NCI-H2196 treated with DMSO at 0.1 percent for 48 hours (cell line): ENCODE measurements around the gene TPST2.
A peak's percentile ranks its signal among the peaks of the same experiment; 100 is the strongest.

Source experiments
- DNase-seq: peaks from one replicate; lab custom pipeline; 2025; ENCODE audit not compliant: unreplicated experiment; lab: John Stamatoyannopoulos, UW

The TPST2 gene

DNA sequence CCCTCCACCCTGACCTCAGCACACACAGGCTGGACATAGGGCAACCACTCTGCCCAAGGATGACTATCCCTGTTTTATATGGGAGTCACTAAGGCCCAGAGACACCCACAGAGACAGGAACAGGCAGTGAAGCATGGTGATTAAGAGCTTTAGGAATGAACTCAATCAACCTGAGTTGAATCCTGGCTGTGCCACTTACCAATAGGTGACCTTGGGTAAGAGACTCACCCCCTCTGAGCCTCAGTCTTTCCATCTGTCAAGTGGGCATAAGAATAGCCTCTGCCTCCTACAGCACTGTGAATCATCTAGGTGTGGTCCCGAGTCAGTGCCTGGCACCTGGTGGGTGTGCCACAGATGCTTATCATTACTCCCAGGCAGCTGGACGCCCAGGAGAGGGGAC is 21.1 kb upstream of the TPST2 start:
- no peak for DNase-seq

DNA sequence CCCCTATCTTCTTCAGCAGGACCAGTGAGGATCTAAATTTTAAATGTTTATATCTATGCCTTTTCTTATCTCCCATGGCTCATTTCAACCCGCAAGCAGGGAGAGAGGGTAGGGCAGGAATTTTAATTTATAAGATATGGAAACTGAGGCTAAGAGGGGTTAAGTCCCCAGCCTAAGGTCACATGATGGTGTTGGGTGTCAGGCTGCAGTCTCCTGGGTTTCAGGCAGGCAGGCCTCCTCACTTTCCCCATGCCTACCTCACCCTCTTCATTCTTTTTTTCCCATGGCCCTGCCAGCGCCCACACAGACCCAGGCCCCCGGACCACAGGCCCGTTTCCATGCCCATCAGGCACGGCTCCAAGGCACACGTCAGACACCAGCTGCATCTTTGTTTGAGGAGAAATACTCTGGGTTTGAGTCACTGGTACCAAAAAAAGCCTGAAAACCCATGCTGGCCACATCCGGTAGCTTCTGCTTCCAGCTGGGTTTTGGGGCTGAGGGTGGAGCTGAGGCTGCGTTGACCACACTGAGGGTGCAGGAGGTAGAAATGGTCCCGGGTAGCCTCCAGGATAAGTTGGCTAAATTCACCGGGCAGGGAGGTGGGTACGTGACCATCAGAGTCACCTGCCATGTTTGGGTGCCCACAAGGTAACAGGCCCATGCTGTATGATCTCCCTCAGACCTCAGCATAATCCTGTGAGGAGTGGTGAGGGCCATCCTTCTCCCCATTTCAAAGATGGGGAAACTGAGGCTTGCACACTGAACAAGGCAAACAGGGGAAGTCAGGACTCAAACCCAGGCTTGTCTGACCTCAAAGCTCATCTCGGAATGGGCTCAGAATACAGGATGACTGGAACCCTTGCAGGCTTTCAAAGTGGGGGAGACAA is 20.4 kb upstream of the TPST2 start:
- no peak for DNase-seq

DNA sequence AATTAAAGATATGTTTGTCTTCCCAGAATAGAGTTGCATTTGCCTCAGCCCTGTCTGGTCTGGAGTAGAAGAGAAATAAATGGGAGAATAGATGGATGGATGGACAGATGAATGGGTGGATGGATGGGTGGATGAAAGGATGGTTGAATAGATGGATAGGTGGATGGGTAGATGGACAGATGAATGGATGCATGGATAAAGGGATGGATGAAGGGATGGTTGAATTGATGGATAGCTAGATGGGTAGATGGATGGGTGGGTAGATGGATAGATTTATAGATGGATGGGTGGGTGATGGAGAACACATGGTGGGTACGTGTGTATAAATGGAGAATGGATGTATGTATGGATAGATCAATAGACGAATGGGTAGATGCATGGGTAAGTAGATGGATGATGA is 19.4 kb upstream of the TPST2 start:
- DNase-seq: no peak

DNA sequence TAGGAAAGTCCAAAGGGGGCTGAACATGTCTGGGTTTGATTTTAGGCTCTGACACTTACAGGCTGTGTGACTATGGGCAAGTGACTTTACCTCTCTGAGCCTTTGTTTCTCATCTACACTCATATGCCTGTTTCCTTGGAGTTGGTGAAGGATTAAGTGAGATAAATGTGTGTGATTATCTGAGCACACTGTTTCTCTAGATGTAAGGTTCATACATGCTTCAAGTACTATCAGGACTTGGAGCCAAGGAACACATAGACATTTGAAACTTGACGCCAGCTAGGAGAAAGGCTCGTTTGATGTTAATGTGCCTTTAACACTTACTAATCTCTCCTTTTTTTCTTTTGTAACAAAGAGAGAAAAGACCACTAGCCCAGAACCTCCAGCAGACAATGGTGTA is 18.2 kb upstream of the TPST2 start:
- DNase-seq: no peak

DNA sequence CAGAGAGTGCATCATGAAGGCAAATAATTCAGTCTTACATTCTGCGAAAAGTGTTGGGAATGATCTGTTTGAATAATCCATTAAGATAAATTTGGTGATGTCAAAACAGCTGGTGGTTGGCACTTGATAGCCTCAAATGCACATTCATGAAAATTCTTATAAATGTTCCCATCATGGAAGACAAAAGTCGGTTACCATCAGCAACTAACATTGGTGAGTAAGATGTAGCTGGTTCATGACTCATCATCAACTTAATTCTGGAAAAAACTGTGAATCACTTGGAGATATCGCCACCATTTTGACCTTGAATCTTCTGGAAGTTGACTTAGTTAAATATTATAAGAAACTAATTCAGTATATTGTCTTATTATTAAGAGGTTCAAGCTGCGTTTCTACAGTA is 16.7 kb upstream of the TPST2 start:
- no peak for DNase-seq

DNA sequence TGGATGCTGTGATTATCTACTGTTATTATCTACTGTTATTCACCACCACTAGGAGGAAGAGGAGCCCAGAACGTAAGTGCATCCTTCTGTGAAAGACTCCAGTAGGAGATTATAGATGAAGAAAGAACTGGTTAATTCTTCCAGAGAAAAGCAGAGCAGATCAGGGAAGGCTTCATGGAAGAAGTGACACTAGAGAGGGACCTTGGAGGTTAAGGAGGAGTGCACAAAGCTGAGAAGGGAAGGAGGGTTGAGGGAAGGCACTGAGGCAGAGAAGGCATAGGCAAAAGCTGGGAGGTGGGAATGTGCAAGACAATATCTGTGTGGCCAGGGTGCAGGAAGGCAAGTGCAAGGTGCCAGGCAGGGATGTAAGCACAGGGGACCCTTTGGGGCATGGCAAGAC is 14.4 kb upstream of the TPST2 start:
- DNase-seq: no peak

DNA sequence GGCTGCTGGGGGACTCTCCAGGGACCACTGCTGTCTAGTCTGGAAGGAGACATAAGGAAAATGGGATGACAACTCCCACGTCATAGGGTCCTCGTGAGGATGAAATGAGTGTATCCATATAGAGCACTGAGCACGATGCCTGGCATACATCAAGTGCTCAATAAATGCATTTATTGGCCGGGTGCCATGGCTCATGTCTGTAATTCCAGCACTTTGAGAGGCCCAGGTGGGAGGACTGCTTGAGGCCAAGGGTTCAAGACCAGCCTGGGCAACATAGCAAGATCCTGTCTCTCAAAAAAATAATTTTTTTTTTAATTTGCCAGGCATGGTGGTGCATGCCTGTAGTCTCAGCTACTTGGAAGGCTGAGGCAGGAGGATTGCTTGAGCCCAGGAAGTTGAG is 12.2 kb upstream of the TPST2 start:
- no peak for DNase-seq

DNA sequence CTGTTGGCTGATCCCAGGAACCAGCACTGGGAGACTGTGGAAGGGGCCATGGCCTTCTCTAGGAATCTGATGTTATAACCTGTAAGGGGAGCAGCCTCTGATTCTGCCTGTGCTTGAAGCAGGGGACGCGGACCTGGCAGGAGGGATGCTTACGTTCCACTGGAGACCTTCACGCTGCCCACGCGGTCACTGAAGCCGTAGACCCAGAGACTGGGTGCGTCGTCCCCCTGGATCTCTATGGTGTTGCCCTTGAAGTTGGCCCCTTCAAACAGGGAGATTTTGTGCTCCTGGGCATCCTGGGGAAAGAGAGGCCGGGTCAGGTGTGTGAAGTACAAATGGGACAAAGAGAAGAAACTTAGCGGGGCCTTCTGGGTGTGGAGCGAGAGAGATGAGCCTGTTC is 11.8 kb upstream of the TPST2 start:
- no peak for DNase-seq

DNA sequence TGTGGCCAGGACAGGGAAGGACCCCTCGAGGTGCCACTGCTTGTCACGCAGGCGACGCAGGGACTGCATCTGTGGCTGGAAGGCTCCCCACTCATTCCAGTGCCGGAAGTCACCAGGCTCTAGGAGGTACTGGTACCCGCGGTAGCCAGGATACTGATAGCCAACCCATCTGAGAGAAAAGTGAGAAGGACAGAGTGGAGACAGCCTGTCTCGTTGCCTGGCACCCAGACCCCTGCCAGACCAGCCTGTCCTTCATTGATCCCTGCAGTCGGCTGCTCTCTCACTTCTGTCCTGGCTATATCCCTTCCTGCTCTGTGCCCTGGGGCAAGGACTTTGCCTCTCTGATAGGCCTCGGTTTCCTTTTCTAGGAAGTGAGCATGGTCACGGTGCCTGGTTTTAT is 9.6 kb upstream of the TPST2 start:
- DNase-seq: no peak

DNA sequence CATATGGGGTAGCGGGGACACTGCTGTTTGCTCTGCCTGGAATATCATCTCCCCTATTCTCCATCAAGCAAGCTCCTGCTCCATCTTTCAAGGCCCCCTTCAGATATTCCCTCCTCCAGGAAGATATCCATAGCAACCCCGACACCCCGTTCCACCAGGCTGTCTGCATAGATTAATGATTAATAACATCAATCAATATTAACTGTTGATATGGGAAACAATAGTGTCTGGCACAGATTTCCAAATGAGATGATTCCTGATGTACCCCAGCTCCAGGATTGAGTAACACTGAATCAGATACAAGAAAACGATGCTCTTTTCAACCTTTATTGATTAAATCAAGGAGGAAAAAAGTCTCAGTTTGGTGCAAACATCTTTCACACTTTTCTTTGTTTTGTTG is 7.5 kb upstream of the TPST2 start:
- no peak for DNase-seq

DNA sequence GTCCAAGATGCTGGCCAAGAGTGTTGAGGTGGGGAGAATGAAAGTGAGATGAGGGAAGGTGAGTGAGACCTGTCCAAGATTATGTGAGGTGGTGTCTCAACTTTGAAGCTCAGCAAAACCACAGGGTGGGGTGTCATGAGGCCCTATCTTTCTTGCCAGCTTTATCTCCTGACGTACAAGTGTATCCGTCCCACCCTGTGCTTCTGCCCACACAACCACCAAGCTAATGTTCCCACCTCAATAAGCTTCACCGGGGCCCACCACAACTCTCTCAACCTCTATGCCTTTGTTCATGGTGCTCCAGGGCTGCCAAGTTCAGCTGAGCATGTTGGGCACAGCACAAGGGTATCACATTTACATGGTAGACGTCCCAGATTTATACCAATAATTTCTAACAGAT is 7.1 kb upstream of the TPST2 start:
- no peak for DNase-seq

DNA sequence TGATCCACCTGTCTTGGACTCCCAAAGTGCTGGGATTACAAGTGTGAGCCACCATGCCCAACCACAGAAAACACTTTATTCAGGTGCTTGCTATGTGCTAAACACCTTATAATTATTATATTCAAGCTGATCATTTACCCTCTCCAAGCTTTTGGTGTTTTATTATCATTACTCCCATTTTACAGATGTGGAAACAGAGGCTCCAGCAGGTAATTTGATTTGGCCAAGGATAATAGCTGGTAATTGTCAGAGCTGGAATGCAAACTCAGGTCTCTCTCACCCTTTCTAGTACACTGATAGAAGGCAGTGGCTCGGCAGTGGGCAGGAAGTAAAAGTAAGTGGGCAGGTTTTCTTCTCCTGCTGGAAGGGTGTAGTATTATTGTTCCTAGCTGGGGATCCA is 3.8 kb upstream of the TPST2 start:
- DNase-seq: no peak

DNA sequence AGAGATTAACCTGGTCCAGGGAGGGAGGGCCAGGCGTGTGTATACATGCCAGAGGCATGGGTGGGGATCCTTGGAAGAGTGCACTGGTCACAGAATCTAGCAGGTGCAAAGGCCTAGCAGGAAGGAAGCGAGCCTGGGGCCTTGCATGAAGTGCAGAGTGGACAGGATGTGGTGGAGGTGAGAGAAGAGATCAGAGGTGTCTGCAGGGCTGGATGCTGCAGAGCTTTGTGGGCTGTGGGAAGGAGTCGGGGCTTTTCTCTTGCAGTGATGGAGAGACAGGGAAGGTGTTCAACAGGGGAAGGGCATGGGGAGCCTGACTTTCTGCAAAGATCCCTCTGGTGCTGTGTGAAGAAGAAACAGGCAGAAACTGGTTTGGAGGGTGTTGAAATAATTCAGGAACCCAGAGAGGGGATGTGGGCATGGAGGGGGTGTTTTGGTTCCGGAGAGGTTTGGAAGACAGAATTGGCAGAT is 2.5 kb upstream of the TPST2 start:
- DNase-seq: peak; percentile 12

DNA sequence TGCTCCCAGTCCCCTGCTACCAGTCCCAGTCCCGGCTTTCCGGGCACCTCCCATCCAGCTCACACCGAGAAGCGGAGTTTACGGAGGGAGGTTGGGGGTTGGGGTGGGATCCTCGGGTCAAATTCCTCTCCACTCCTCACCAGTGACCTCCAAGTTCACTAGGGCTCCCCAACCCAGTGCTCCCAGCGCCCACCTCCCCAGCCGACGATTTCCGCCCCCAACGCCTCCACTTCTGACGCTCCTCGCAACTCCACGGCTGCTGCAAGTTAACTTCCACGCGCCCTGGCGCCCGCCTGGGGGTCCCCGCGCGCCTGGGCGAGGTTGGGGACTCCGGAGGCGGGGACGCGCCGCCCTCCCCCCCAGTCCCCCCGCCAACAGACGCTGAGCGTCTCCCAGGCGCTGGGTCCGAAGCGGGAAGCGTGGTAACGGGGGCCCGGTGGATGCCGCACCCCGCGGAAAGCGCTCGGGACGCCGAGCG is 526 bp downstream of the TPST2 start:
- no peak for DNase-seq

DNA sequence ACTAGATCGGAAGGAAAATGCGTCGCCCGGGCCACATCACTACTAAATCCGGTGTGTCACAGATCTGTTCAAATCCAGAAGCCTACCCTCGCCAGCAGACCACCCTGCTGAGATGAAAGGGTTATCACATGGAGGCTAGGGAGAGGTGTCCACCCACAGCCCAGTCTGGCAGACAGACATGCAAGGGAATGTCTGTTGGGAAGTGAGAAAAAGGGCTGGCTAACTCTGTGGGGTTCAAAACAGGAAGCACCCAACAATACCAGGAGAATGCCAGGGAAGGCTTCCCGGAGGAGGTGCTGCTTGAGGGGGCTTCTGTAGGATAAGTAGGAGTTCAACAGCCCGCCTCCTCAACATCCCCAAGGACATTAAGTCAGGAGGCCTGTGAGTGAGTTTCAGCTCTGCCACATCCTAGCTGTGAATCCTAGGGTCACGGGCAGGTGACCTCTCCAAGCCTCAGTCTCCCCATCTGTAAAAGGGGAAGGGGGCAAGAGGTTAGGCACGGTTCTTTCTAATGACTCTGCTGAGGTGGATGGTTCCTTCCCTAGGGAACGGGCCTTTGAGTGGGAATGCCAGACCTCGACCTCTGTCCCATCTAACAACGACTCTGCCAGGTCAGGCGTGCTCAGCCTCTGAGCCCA is 1.1 kb downstream of the TPST2 start:
- no peak for DNase-seq

DNA sequence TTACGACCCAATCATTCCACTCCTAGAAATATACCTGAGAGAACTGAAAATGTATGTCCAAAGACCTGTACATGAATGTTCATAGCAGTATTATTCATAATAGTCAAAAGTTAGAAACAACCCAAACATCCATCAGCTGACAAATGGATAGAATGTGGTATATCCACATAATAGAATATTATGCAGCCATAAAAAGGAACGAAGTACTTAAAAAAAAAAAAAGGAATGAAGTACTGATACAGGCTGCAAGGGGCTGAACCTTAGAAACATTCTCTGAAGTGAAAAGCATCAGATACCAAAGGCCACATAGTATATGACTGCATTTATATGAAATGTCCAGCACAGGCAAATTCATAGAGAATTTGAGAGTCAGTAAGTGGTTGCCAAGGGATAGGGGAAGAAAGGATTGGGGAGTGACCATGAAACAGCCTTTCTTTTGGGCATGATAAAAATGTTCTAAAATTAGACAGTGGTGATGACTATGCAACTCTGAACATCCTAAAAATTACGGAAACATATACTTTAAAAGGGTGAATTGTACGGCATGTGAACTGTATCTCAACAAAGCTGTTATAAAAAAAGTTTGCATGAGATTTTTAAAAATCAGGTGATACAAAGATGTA is 1.8 kb downstream of the TPST2 start:
- DNase-seq: no peak

DNA sequence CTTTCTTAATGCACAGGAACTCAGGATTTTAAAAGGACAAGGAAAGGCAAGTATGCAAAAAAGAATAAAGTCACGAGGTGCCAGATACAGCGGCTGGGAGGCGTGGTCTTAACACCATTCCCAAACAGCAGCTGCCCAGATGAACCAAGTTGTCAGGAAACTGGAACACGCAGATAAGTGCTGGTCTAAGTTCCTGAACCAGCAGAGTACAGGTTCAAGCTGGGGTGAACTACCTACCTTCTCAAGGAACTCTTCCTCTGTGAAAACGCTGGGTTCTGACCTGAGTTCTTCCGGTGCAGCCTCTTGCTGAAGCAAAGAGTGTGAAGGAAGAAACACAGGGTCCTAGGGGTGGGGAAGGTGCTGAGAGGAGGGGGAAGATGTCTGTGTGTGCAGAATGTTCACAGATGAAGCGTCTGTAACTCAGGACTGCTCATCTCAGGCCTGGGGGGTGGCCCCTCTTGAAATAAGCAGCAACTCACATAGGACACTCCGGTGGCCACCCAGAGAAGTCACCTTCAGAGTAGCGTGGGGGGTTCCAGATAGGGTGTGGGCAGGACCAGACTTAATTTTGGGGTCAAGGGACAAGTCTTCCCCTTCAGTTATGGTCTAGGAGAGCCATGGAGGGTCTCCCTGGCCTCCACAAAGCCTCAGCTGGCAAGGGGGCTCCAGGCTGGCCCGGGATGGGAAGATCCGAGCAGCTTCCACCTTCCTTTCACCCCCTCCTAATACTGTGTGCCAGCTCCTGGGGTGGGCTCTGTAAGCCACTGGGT is 3.2 kb downstream of the TPST2 start:
- DNase-seq: no peak

DNA sequence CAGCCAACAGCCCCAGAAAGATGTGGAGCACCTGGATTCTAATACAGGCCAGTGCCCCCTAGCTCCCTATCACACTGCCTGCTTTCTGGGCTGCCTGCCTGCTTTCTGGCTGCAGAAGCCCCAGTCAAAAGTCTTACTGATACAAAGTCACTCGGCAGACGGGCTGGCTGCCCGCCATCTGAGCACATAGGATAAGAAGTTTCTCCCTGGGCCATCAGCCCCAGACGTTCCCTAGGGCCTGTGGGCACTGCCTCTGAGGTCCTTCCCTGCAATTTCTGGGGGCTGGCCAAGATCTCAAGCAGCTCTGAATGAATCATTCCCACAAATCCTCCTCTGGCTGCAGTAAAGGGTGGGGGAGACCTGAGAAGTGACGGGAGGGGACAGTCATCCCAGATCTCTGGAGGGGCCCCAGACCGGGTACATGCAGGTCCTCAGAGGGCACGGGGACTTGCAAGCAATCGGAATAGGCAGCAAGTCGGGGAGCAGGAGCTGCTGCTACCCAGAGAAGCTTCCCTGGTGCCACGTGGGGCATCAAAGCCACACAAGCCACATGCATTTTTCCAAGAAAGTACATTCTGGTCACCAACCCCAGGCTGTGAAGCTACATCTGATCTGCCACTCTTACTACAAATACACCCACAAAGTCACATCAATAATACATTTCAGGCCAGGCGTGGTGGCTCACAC is 4.7 kb downstream of the TPST2 start:
- no peak for DNase-seq

DNA sequence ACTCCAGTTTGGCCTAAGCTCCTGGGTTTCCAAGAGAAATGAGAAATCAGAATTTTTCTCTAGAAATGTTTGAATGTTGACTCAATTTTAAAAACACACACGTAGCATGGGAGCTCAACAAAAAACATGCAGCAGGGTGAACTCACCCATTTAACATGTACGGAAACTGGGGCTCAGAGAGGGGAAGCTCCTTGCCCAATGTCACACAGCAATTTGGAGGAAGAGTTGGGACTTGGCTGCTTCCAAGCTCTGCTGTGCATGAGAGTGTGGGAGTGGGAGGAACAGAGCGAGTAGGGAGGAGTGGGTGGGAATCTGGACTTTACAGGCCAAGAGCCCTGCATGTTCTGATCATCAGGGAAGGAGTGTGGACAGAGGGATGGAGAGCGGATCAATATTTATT is 5.9 kb downstream of the TPST2 start:
- no peak for DNase-seq

DNA sequence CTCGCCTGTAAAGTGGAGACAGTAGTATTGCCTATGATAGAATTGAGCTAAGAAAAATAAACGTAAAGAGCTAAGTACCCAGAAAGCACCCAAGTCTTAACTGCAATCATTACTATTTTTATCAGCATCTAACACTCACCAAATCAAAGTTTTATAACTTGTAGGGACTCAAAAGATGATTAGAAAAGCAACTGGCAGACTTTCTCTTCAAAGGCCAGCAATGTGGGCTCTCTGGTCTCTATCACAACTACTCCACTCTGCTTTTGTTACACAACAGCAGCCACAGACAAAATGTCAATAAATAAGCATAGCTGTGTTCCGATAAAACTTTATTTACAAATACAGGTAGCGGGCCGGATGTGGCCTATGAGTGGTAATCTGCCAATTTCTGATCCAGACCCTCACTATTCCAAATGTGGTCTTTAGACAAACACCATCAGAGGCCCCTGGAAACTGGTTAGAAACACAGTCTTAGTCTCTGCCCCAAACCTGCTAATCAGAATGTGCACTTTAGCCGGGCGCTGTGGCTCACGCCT is 8.2 kb downstream of the TPST2 start:
- no peak for DNase-seq
